CD4-positive, alpha-beta T cell treated with Interleukin-15 for 4 hours (primary cell): ENCODE measurements around the gene TAF7L.
A peak's percentile ranks its signal among the peaks of the same experiment; 100 is the strongest.
"Not testable (repeated sequence)": the region's sequence is repeated elsewhere in the genome, so short reads cannot be mapped to it uniquely, and the experiment has no call there.

ENCODE experiments used
- DNase-seq: peaks from one replicate; pipeline ENCODE4 v3.0.0-alpha.2; 2020; ENCODE audit warnings: low spot score

The TAF7L gene, protein sequence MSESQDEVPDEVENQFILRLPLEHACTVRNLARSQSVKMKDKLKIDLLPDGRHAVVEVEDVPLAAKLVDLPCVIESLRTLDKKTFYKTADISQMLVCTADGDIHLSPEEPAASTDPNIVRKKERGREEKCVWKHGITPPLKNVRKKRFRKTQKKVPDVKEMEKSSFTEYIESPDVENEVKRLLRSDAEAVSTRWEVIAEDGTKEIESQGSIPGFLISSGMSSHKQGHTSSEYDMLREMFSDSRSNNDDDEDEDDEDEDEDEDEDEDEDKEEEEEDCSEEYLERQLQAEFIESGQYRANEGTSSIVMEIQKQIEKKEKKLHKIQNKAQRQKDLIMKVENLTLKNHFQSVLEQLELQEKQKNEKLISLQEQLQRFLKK

DNA sequence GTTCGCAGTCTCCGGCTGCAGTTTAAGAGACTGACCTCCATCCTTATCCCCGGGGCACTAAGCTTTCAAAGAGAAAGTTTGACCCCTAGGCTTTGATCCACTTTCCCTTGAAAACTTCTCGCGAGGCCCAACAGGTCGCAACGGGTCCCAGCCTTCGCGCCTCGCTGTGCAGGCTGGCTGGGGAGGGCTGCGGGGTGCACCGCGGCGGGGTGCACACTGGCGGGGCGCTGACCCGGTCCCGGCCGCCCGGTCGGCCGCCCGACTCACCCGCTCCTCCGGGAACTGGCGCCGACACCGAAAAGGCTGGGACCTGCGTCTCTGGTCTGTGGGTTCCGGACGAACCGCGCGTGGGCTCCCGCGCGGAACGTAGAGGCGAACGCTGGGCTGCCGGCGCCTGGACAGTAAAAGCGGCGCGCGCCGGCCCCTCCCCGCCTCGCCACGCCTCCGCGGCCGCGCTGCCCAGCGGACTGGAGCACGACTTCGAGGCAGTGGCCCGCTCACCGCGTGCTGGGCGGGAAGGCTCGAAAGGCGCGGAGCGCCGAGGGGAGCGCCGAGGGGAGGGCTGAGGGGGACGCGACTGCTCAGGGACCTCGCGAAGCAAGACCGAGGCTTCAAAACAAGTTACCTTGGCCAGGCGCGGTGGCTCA, at the start of gene TAF7L:
TAF7L (minus strand) TSS at position 378 of the 647 bp plus-strand sequence. CDS start 3,791 bp downstream, outside the sequence.
- DNase-seq, result no peak

DNA sequence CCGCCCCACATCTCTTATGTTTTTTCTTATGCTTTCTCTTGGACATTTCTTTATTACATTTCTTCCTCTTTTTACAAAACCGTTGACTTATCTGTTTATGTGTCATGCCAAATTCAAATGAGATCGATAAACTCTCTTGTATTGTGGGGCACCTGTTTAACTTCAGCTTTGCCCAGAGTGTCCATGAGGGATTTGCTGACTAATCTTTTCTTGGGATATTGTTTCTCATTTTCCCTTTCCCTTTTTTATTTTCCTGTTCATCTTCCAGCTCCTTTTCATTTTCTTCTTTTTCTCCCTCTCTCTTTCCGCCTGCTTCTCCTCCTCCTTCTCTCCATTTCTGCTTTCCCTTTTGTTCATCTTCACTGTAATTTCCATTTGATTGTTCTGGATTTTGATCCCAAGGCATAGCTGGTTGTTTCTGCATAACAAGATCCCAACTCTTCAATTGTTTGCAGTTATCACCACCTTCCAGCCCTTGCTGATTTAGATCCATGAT, 46.7 kb upstream of the TAF7L start:
- DNase-seq, result no peak

DNA sequence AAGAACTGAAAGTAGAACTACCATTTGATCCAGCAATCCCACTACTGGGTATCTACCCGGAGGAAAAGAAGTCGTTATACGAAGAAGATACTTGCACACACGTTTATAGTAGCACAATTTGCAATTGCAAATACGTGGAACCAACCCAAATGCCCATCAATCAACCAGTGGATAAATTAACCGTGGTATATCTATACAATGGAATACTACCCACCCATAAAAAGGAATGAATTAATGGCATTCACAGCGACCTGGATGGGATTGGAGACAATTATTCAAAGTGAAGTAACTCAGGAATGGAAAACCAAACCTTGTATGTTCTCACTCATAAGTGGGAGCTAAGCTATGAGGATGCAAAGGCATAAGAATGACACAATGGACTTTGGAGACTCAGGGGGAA, 43.2 kb upstream of the TAF7L start:
- not testable (repeated sequence) for DNase-seq

DNA sequence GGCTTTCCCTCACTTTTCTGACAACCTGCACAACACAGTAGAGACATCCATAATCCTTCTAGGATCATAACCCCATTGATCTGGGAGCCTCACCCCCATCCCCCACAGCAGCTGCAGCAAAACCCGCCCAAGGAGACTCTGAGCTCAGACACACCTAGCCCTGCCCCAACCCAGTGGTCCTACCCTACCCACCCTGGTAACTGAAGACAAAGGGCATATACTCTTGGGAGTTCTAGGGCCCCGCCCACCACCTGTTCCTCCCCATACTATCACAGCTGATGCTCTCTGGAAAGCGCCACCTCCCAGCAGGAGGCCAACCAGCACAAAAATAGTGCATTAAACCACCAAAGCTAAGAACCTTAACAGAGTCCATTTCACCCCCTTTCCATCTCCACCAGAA, 35.5 kb upstream of the TAF7L start:
- not testable (repeated sequence) for DNase-seq

DNA sequence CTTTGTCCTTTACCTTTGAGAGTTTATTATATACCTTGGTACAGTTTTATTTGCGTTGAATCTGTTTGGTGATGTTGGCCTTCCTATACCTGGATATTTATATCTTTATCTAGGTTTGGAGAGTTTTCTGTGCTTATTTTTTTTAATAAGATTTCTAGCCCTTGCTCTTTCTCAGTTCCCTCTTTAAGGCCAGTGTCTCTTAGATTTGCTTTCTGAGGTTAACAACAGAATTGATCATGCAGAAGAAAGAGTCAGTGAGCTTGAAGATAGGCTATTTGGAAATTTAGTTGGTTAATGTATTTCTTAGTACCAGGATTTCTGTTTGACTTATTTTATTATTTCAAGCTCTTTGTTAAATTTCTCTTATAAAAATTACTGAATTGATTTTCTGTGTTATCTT, 12.7 kb upstream of the TAF7L start:
- no peak for DNase-seq

DNA sequence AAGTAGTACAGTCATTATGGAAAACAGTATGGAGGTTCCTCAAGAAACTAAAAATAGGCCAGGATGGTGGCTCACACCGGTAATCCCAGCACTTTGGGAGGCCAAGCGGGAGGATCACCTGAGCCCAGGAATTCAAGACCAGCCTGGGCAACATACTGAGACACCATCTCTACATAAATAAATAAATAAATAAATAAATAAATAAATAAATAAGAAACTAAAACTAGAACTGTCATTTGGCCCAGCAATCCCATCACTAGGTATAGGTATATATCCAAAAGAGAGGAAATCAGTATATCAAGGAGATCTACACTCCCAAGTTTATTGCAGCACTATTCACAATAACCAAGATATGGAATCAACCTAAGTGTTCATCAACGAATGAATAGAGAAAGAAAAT, 4.5 kb upstream of the TAF7L start:
- not testable (repeated sequence) for DNase-seq

DNA sequence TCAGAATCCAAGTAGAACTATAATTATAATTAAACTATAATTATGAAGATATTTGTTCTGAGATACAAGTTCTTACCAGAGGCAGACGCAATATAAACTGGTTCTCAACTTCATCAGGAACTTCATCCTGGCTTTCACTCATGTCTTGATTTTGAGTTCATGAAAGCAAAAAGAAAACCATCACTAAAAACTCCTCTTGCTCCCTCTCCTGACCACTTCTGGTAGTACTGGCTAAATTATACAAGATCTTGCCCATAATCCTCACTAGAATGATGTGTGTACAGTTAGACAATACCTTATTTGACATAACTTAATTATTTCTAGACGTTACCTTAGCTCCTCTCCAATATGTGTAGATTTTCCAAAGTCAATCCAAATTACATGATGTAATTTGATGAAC, 3.7 kb downstream of the TAF7L start:
- DNase-seq, result peak; percentile 27

DNA sequence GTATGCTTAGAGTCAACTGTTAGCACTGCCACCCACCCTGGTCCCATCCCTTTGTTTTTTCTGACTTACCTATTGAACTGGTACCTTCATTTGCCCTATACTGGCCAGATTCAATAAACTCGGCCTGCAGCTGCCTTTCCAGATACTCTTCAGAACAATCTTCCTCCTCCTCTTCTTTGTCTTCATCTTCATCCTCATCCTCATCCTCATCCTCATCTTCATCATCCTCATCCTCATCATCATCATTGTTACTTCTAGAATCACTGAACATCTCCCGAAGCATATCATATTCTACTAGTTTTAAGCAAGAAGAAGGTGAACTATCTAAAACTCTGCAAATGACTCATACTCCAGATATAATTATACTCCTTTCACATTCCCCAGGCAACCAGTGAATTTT, 14.9 kb downstream of the TAF7L start:
- no peak for DNase-seq

DNA sequence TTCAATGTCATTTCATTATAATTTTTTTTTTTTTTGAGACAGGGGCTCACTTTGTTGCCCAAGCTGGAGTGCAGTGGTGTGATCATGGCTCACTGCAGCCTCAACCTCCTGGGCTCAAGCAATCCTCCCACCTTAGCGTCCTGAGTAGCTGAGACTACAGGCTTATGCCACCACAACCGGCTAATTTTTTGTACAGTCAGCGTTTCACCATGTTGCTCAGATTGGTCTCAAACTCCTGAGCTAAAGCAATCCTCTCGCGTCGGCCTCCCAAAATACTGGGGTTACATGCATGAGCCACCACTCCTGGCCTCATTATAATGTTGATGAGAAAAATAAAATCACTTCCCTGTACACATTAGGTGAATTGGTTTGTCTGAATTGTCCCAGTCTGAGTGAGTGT, 16.9 kb downstream of the TAF7L start:
- no peak for DNase-seq

DNA sequence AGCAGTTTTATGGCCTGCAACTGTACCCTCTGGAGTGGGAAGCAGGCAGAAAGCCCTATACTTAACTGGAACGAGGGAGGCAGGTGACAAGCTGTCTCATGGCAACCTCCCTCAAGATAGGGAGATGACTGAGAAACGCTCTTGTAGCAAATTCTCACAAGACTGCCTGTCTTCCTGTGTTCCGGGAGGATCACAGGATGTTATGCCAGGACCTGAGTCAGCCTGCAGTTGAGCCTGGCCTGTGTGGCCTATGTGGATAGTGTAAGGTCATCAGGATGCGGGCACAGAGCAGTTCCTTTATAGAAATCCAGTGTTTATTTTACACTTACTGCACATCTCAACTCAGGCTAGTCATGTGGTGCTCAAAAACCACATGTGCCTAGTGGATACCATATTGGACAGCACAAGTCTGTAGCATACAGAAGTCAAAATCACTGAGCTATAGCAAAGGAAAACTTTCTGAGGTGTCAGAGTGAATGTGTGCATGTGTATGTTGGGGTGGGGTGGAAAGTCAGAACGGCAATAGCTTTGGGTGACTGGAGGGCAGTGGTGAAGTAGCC, 25.2 kb downstream of the TAF7L start:
- DNase-seq, result no peak

DNA sequence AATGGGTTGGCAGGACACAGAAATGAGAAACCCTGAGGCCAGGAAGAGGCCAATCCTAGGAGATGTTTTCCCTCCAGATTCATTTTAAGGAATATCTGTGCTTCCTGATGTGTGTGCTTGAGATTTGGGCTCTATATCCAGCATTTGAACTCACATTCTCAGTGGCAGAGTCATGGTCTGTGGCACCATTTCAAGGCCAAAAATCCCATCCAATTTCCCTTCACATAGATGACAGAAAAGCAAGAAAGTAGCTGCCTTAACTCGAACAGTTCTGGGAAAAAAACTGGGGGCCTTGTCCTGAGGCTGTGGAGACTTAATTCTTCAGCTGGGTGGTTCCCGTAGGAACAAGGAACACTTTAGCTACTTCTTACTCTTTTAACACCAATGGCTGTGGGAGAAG, 27.4 kb downstream of the TAF7L start:
- no peak for DNase-seq

DNA sequence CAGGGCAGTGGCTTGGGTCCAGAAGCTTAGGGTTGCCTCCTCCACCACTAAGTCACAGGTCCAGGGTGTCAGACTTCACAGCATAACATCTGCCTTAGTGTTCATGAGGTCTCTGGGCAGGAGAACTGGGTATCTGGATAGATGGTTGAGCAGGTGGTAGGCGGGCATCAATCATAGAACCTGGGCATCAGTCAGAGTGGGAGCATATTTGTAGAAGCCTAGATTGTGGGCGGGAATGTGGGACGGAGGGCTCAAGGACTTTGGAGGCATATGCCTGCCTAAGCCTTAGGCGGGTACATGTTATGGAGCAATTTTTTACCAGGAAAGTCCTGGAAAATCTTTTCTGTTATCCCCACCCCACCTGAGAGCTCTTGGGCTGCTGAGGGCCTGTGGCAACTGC, 28.5 kb downstream of the TAF7L start:
- no peak for DNase-seq

DNA sequence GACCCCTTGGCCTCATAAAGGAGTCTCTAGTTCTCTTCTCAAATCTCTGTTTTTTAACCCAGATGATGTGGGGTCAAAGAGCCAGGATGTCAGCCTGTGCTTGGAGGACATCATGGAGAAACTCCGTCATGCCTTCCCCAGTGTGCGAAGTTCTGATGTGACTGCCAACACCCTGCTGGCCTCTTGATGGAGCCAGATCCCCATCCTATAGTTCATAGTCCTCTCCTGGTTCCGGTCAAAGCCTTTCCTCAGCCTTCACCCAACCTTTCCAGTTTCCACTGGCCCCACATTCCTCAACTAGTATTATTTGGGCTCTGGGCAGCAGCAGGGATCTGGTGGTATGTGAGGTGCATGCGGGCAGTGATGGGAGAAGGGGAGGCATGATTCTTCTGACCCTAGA, 30.7 kb downstream of the TAF7L start:
- DNase-seq, result no peak

DNA sequence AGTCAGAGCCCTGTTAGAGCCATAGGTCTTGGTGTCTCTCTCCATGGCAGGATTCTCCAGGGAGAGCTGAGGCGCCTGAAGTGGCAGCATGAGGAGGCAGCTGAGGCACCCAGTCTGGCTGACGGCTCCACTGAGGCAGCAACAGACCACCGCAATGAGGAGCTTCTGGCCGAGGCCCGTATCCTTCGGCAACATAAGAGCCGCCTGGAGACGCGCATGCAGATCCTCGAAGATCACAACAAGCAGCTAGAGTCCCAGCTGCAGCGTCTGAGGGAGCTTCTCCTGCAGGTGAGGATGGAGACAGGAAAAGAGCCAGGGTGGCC, 32.9 kb downstream of the TAF7L start:
- DNase-seq, result no peak

DNA sequence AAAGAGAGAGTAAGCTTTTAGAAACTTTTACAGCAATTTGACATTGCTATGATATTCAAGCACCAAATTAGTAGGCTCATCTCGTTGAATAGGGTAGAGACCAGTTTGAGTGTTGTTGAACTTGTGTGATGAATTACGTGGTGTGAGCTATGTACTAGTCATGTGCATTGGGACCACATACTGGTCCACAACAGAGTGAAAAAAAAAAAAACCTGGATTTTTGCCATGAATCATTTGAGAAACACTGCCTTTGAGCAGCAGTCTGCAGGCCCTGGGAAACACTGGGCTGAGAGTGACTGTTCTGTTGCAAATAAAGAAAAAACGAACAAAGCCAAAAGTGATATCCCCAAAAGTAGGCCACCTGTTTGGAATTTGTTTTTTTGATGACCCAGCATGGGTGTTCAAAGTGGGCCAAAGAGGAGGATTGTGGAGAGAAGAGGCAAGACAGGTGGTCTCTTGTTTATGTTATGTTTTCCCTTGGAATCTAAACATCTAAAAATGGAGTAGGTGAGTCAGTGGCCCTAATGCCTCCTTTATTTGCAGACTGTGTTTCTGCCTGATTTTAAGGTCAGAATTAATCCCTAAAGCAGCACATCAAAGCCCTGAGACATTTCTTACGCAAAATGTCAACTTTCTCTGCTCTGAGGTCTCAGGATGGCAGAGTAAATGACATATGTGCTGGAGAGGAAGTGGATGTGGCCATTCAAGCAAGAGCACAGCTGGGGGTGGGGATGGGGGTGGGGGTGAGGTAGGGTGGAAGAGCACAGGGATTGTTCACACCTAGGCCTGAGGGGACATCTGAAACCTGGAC, 33.5 kb downstream of the TAF7L start:
- no peak for DNase-seq

DNA sequence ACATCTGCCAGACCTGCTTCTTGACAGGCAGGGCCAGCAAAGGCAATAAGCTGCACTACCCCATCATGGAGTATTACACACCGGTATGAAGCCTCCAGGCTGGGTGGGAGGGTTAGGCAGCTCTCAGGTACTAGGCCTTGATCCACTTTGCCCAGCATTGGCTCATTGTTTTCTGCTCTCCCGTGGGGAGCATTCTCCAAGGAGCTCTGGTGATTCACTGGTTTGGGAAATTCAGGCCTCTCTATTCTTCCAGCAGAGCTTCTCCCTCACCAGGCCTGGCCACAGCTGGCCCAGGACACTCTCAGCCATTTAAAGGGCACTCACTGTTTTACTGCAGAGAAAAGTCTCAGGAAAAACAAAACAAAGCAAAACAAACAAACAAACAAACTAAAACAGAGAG, 38.5 kb downstream of the TAF7L start:
- no peak for DNase-seq

DNA sequence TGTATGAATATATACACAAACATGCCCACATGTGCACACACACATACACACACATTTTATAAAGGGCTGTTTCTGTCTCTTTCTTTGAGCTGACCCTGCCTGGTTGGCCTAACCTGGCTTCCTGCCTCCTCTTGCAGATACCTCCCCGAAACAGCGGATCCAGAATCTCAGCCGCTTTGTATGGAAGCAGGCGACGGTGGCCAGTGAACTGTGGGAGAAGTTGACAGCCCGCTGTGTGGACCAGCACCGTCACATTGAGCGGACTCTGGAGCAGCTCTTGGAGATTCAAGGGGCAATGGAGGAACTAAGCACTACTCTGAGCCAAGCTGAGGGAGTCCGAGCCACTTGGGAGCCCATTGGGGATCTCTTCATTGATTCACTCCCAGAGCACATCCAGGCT, 49.6 kb downstream of the TAF7L start:
- no peak for DNase-seq

DNA sequence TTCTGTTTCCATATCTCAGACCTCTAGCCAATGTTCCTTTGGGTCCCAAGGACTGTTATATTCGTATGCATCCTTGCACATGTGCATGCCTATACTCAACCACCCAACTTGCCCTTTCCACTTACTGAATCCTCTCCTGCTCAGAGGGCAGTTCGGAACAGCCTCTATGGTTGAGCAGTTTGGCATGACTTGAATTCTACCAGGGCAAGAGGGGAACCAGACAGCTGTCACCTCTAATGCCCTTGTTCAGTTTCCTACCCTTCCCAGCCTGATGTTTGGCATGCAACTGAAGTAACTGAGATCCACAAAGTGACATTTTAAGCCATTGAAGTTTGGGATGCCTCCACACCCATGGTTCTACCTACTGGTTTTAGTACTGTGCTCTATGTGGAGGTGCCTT, 54.1 kb downstream of the TAF7L start:
- no peak for DNase-seq

DNA sequence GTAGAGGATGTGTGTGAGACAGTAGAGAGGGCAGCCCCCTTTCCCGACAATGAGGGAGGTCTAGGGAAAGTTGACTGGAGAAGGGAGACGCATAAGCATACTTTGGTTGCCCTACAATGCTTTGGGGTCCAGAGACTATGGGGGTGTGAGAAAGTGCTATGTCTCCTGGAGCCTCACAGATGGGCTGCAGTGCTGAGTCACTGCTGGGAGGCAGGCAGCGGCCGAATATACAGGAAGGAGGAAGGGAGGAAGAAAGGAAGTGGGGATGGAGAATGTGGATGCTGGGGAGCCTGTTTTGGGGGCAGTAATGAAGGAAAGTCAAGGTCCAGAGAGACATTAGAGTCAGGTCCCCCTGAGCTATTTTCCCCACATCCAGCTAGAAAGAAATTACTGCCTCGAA, 58.8 kb downstream of the TAF7L start:
- DNase-seq, result no peak

DNA sequence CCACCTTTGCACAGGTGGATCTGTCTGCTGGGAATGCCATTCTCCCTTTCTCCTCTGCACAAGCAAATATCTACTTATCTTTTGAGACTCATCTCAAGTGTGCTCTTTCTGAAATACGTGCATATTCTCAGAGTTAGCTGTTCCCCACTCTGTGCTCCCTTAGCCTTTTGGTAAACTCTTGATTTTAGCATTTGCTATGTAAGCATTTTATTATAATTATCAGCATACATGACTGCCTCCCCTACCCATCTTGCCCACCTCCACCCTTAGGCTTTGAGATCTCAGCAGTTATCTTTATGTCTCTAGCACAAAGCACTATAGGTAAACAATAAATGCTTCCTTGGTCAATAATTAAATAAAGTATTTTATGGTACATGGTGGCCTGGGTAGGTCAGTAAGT, 60.1 kb downstream of the TAF7L start:
- DNase-seq, result no peak

DNA sequence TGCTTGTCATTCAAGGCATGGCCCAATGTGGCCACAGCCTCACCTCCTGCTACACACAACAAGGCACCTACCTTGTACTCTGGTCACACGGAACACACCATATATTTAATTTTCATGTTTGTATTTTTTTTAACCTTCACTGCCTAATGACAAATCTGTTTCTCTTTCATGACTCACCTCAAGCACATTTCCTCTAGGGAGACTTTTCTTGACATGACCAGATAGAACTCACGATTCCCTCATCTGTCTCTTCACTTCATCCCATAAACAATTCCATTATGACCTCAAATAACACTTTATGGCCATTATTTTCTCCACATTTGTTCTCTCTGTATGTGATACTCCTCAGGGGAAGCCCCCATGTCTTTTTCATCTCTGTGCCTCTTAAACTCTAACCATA, 60.5 kb downstream of the TAF7L start:
- DNase-seq, result no peak

DNA sequence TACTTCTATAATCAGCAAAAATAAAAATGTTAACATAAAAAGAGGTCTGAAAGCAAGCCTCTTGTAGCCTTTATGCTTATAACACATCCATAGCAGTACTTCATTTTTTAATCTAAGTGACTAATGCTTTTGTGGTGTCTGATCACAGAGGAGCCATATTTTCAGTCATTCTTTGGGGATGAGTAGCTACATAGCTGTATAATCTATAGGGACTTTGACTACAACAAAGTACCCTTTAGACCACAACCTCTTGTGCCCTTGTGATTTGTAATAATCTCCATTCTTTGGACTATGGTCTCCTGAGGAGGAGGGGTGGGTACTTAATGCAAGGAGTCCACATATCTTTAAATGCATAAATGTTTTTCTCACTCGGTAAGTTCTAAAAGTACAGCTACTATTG, 62.0 kb downstream of the TAF7L start:
- no peak for DNase-seq

DNA sequence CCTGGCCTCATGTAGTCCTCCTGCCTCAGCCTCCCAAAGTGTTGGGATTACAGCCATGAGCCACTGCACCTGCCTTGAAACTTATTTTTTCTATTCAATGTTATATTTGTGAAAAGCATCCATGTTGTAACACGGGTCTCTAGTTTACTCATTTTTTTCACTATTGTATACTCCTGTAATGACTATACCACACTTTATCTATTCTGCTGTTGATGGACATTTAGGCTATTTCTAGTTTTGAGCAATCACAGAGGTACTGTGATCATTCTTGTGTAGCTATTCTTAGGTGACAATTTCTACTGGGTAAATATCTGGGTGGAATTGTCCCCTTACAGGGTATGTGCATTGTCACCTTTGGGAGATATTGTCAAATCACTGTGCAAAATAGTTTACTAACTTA, 67.9 kb downstream of the TAF7L start:
- DNase-seq, result no peak
